GM19395 (cell line): ENCODE data around the gene GLG1.
"Not testable (repeated sequence)": the region's sequence is repeated elsewhere in the genome, so short reads cannot be mapped to it uniquely, and the experiment has no call there.

Experiments used
- ATAC-seq: cut with Tn5 transposase; IDR thresholded peaks from one replicate; pipeline ENCODE4 v1.9.1; 2021; ENCODE audit warnings: mild to moderate bottlenecking, moderate library complexity; ENCODE audit not compliant: unreplicated experiment

Gene GLG1

GRCh38 chr16:74450967-74451760 is 155.8 kb downstream of the GLG1 start:
- ATAC-seq: no peak

DNA sequence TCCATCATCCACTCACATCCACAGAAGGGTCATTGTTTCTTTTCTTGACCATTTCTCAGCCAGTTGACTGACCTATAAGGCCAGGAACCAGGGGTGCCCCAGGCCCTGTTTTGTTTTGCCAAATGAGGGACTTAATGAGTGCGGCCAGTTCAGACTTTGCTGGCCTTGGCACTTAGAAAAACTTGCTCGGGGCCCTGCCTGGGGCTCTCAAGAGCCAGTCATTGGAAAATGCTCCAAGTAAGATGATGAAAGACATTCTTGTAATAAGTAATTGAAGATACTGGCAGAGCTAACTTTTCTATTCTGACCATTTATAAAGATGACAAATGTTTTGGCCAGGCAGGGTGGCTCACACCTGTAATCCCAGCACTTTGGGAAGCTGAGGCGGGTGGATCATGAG is 156.7 kb downstream of the GLG1 start:
- ATAC-seq: no peak

GRCh38 chr16:74449470-74449869 is 157.4 kb downstream of the GLG1 start:
- ATAC-seq: no peak

- ATAC-seq: no peak
Measured at GRCh38 chr16:74448990-74449389, 157.9 kb downstream of the GLG1 start.

- ATAC-seq: no peak
Measured at GRCh38 chr16:74447578-74447977, 159.3 kb downstream of the GLG1 start.

DNA sequence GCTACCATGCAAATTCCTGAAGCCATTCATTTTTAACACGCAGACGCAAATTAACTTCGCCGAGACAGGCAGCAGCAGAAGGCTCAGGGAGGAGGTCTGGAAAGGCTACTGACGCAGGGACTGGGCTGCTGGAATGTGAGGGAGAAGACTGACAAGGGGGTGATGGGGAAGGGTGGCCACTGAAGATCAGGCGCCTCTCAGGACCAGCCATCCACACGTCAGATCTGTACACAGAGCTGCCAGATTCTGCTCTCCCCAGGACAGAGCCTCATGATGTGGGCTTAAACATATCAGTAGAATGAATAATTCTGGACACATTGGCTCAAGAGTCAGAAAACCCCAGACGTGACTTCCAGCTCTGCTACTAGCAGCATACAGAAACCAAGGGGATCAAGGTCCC is 160.0 kb downstream of the GLG1 start:
- no peak for ATAC-seq

DNA sequence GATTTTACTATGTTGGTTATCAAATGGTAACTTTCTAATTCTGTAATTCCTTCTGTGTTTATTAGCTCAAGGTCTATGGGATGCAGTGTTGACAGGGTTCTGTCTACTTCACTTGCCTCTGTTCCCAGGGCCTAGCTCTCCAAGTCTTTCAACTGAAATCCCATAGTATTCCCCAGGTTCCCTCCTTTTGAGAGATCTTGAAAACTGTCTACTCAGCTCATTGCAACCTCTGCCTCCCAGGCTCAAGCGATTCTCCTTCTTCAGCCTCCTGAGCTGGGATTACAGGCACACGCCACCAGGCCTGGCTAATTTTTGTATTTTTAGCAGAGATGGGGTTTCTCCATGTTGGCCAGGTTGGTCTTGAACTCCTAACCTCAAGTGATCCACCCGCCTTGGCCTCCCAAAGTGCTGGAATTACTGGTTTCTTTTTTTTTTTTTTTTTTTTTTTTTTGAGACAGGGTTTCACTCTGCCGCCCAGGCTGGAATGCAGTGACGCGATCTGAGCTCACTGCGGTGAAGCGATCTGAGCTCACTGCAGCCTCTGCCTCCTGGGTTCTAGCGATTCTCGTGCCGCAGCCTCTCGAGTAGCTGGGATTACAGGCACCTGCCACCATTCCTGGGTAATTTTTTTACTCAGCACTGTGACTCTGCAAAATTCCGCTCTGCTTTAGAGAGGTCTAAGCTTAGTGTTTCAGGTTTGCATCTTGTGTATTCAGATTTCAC is 163.1 kb downstream of the GLG1 start:
- not testable (repeated sequence) for ATAC-seq

DNA sequence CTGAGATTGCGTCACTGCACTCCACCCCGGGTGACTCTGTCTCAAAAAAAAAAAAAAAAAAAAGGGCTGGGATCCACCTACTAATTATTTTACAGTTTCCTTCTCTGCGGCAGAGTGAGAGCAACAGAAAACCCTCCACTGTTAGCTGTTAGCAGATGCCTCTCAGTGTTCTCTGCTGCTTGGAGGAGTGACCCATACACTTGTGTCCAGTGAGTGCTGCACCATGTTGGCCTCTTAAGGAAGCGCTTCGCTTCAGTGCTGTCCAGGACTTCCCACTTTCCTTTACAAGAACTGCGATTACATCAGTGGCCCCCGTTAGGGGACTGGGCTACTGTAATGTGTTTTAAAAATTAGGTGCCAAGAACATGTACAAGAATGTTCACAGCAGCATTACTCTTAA is 167.2 kb downstream of the GLG1 start:
- no peak for ATAC-seq

GRCh38 chr16:74438492-74438979 is 168.4 kb downstream of the GLG1 start:
- ATAC-seq: no peak

- no peak for ATAC-seq
Measured at GRCh38 chr16:74431516-74431915, 175.4 kb downstream of the GLG1 start.

DNA sequence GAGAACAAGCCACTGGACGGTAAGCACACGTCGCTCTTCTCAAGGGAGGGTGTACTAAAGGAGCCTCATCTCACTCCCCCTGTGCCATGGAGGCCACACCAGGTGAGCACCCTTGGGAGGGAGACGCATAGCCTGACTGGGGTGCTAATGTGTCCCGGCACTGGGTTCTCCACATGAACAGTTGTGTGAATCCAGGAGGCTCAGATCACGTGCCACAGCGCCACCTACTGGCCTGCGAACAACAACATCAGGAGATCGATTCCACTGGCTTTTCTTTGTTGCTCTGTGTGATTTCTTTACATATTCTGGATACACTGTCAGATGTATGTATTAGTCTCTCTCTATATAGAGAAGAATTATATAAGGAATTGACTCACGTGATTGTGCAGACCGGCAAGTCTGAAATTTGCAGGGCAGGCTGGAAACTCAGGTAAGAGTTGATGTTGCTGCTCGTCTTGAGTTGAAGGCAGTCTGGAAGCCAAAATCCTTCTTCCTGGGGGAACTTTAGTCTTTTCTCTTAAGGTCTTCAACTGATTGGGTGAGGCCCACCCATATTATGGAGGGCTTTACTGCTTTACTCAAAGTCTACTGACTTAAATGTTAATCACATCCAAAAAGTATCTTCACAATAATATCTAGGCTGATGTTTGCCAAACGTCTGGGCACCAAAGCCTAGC is 176.7 kb downstream of the GLG1 start:
- peak; percentile 62 for ATAC-seq

GRCh38 chr16:74428493-74428892 is 178.4 kb downstream of the GLG1 start:
- ATAC-seq: not testable (repeated sequence)

DNA sequence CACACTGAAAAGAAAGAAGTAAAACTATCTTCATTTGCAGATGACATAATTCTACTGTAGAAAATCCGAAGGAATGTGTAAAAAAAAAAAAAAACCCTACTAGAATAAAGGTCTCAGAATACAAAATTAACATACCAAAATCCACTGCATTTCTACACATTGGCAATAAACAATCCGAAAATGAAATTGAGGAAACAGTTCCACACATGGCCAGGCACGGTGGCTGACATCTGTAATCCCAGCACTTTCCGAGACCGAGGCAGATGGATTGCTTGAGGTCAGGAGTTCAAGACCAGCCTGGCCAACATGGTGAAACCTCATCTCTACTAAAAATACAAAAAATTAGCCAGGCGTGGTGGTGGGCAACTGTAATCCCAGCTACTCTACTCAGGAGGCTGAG is 181.2 kb downstream of the GLG1 start:
- ATAC-seq: not testable (repeated sequence)

DNA sequence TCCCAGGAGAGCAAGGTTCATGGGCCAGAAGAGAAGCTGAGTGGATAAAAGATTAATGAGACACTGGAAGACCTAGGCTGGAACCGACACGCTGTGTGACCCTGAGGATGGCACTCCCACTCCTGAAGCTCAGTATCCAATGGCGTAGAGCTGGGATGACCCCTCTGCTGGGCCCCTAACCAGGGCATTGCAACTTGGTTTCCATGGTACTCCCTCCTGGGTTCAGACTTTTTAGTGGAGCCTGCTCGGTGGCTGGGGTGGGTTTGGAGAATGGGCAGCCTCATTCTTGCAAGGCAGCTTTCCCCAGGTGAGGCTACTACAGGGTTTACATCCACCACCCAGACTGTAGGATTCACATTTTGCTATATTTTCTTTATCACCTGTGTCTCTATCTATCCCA is 183.2 kb downstream of the GLG1 start:
- ATAC-seq: not testable (repeated sequence)

DNA sequence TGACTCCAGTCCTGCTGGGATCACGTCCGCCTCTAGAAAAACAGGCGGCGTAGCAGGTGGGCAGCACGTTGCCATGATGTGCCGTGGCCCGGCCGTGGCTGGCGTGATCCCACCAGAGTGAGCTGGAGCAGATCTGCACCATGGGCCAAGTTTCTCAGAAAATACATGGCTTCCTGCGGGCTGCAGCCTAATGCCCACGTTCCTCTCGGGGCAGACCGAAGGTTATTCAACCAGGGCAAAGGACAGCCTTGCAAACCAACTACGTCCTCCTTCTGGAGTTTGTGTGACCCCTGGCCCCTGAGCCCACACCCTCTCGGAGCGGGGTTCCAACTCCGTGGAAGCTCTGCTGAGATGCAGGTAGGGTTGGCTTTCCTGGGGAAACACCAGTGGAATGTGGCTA is 184.8 kb downstream of the GLG1 start:
- ATAC-seq: not testable (repeated sequence)

GRCh38 chr16:74421482-74421785 is 185.5 kb downstream of the GLG1 start:
- not testable (repeated sequence) for ATAC-seq

DNA sequence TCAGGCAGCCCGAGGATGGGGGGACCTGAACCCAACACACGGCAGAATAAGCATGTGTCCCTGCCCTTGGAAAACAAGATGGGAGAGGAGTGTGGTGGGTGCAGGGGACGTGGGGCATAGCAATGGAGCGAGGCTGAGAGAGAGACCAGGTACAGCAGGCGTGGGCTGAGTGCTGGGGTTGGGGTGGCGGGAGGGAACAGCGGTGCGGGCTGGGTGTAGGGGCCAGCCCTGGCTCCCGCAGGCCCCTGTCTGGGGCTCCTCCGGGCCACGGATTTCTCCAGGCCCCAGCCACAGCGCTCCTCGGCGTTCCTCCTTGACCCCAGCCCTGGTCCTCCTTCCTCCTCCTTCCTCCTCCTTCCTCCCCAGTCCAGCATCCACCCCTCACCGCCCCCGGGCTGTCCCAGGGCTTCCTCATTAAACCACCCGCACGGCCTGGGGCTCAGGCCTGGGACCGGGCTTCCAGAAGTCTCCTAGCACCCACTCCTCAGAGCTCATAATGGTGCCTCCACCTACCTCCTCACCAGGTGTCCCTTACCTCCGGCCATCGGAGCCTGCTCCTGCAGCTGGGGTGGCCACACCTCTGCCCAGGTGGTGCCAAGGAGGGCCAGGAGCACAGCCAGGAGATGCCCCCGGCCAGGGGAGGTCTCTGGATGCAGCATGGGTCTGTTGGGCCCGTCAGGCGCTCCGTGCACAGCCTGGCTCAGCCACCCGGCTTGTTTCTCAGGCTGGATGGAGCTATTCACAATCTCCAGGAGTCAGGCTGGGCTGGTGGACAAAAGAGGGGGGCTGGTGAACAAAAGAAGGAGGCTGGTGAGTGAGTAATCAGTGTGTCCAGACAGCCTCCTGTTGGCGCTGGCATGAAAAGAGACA is 186.1 kb downstream of the GLG1 start, which contains the start of gene CLEC18B:
TSS of gene CLEC18B (minus strand) at position 867 of the 870 bp plus-strand sequence. CDS start at position 659, 208 bp downstream.
- not testable (repeated sequence) for ATAC-seq

DNA sequence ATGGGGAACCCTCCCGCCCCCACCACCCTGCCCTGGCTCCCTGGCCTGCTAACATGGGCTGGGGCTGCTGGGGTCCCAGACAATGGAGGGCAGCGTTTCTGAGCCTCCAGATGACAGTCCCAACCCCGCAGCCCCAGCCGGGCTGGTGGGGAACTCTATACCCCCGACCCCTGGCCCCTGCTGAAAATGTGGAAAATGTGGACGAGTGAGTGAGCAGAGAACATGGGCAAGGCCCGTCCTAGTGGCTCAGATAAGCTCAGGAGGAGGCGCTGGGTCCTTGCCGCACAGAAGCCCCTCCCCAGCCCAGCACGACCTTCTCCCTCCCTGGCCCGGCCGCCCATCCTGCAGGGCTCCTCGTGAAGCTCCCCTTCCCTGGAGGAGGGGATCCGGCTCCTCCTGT is 187.1 kb downstream of the GLG1 start:
- ATAC-seq: not testable (repeated sequence)

DNA sequence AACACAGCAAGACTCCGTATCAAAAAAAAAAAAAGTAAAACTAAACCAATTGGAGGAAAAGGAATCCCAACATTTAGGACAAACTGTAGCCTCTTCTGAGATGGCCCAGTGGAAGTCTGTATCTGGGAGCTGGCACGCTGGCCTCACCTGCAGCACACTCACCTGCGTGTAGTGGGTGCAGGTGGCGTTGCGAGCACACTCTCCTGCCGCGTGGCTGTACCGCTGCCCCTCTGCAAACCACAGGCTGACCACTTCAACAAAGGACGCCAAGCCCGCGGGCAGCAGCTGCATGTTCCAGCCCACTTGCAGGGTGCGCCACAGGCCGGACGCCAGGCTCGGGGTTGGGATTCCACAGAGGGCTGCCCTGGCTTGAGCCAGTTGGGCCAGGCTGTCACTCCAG is 189.0 kb downstream of the GLG1 start:
- ATAC-seq: not testable (repeated sequence)

- not testable (repeated sequence) for ATAC-seq
Measured at GRCh38 chr16:74413920-74414319, 193.0 kb downstream of the GLG1 start.

DNA sequence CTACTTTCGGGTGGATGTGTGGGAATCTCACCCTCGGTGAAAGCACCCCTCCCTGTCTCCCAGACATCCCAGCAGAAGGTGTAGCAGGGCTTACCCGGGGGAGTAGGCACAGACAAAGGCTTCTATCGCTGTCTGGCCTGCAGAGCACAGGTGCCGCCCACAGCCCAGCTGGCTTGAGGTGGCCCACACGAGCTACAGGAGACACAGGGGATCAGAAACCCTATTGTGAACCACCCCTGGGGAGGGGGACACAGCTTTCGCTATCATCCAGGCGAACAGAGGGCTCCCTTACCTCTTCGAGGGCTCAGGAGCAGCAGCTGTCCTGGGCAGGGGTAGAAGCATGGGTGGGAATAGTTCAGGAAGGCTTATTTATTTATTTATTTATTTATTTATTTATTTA is 193.4 kb downstream of the GLG1 start:
- not testable (repeated sequence) for ATAC-seq
